Measurements from ENCODE around the gene INPP5E. TPM values are rescaled to one million over a fixed set of nuclear protein-coding genes. Genes with fewer than 3 reads are reported as not detected.

The INPP5E gene
- 17.9 and 24.3 TPM in 2 replicates for total RNA-seq

- no peak for DNase-seq (ENCODE audit: extremely low read depth, low read depth, low spot score)
Observed at GRCh38 chr9:136439481-136440408, at the start of gene INPP5E. INPP5E (minus strand) TSS chr9:136439845; CDS start chr9:136439419, 426 bp downstream.

- no peak for DNase-seq (ENCODE audit: extremely low read depth, low read depth, low spot score)
Observed at GRCh38 chr9:136488247-136489214, 48.9 kb upstream of the INPP5E start.

- DNase-seq (ENCODE audit: extremely low read depth, low read depth, low spot score) = no peak
Observed at GRCh38 chr9:136487672-136488071, 48.0 kb upstream of the INPP5E start.

- DNase-seq (ENCODE audit: extremely low read depth, low read depth, low spot score) = no peak
Observed at GRCh38 chr9:136486823-136487620, 47.4 kb upstream of the INPP5E start.

GRCh38 chr9:136486131-136486530 lies 46.5 kb upstream of the INPP5E start:
- DNase-seq (ENCODE audit: extremely low read depth, low read depth, low spot score) = no peak

- DNase-seq (ENCODE audit: extremely low read depth, low read depth, low spot score) = peak; percentile 45
Observed at GRCh38 chr9:136485049-136486045, 45.7 kb upstream of the INPP5E start.

GRCh38 chr9:136484153-136485048 lies 44.8 kb upstream of the INPP5E start:
- no peak for DNase-seq (ENCODE audit: extremely low read depth, low read depth, low spot score)

GRCh38 chr9:136483589-136484152 lies 44.0 kb upstream of the INPP5E start:
- DNase-seq (ENCODE audit: extremely low read depth, low read depth, low spot score) = peak; percentile 23

- peak; percentile 78 for DNase-seq (ENCODE audit: extremely low read depth, low read depth, low spot score)
Observed at GRCh38 chr9:136482793-136483588, 43.3 kb upstream of the INPP5E start, which contains the start of gene SEC16A. SEC16A (minus strand) TSS chr9:136483040; CDS start chr9:136477615, 5,425 bp downstream.

GRCh38 chr9:136482046-136482792 lies 42.6 kb upstream of the INPP5E start:
- DNase-seq (ENCODE audit: extremely low read depth, low read depth, low spot score) = no peak

- DNase-seq (ENCODE audit: extremely low read depth, low read depth, low spot score) = no peak
Observed at GRCh38 chr9:136481558-136481957, 41.9 kb upstream of the INPP5E start.

- DNase-seq (ENCODE audit: extremely low read depth, low read depth, low spot score) = no peak
Observed at GRCh38 chr9:136476369-136477150, 36.9 kb upstream of the INPP5E start.

GRCh38 chr9:136474974-136475865 lies 35.6 kb upstream of the INPP5E start:
- DNase-seq (ENCODE audit: extremely low read depth, low read depth, low spot score) = no peak

- no peak for DNase-seq (ENCODE audit: extremely low read depth, low read depth, low spot score)
Observed at GRCh38 chr9:136474021-136474640, 34.5 kb upstream of the INPP5E start.

Data from glomerular endothelial cell (primary cell).